Stimulated activated naive CD8-positive, alpha-beta T cell treated with anti-CD3 and anti-CD28 coated beads, Interleukin-15, amount 100 ng/mL, for 72 hours (primary cell): ENCODE data around the gene MSN.
"Not testable (repeated sequence)": the region's sequence is repeated elsewhere in the genome, so short reads cannot be mapped to it uniquely, and the experiment has no call there.

Experiments used
- ATAC-seq: fragments of 150-1000 bp; cut with Tn5 transposase; 2 replicates; pipeline ENCODE4 v1.10.0; 2021; ENCODE audit warnings: mild to moderate bottlenecking, moderate library complexity
- DNase-seq, 2 donors: peaks; one replicate each; pipeline ENCODE4 v3.0.0; 2021 to 2022
- H3K27ac Mint-ChIP-seq, 2 donors: one replicate each; pipeline ENCODE4 v1.8.0; 2022; ENCODE audit warnings: mild to moderate bottlenecking in 2 of 2, mixed read lengths in 2 of 2, moderate library complexity in 2 of 2
- H3K27me3 Mint-ChIP-seq: one replicate; pipeline ENCODE4 v1.8.0; 2022; ENCODE audit warnings: mixed read lengths
- H3K4me1 Mint-ChIP-seq: one replicate; pipeline ENCODE4 v1.8.0; 2022; ENCODE audit warnings: mild to moderate bottlenecking, mixed read lengths
- H3K4me3 Mint-ChIP-seq, 2 donors: one replicate each; pipeline ENCODE4 v1.8.0; 2022; ENCODE audit warnings: mild to moderate bottlenecking in 2 of 2, mixed read lengths in 2 of 2, moderate library complexity in 1 of 2
- H3K9me3 Mint-ChIP-seq, 2 donors: one replicate each; pipeline ENCODE4 v1.8.0; 2022; ENCODE audit warnings: mixed read lengths in 2 of 2

Gene MSN

GRCh38 chrX:65726715-65727114 is 59.3 kb downstream of the MSN start:
- peaks cover 74% of the 10 kb centered on the region for H3K4me1 Mint-ChIP-seq
- DNase-seq (no peak), ATAC-seq (no peak)
- H3K27ac Mint-ChIP-seq, result peak overlapping the region; percentile 26 to 81
- no peaks in the 10 kb centered on the region for H3K9me3 Mint-ChIP-seq
- no peaks in the 10 kb centered on the region for H3K27me3 Mint-ChIP-seq
- H3K4me3 Mint-ChIP-seq, result no peak overlapping the region

GRCh38 chrX:65731684-65732289 is 64.3 kb downstream of the MSN start:
- no peaks in the 10 kb centered on the region for H3K9me3 Mint-ChIP-seq
- peaks cover 37% of the 10 kb centered on the region for H3K4me1 Mint-ChIP-seq
- no peaks in the 10 kb centered on the region for H3K27me3 Mint-ChIP-seq
- DNase-seq (no peak), ATAC-seq (peak; percentile 77)
- H3K4me3 Mint-ChIP-seq, result no peak overlapping the region
- H3K27ac Mint-ChIP-seq, result peak overlapping the region; percentile 48 to 75

DNA sequence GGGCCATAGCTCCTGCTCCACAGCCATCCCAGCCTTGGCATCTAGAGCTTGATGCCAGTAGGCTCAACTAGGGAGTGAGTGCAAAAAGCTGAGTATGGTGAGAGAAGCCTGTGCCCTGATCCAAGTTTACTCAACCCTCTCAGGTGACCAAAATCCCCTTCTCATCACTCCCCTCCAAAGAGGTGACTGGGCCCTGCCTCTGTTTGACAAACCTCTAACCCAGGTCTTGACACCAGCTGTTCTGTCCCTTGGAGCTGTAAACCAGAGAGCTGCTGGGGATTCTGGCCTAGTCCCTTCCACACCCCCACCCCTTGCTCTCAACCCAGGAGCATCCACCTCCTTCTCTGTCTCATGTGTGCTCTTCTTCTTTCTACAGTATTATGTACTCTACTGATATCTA is 73.5 kb downstream of the MSN start:
- H3K27ac Mint-ChIP-seq, result no peak overlapping the region
- peaks cover 65% of the 10 kb centered on the region for H3K4me1 Mint-ChIP-seq
- ATAC-seq (peak; percentile 58), DNase-seq (no peak)
- H3K4me3 Mint-ChIP-seq, result peak overlapping the region in 1 of 2 donors; percentile 15
- H3K27me3 Mint-ChIP-seq, result no peaks in the 10 kb centered on the region
- no peaks in the 10 kb centered on the region for H3K9me3 Mint-ChIP-seq

DNA sequence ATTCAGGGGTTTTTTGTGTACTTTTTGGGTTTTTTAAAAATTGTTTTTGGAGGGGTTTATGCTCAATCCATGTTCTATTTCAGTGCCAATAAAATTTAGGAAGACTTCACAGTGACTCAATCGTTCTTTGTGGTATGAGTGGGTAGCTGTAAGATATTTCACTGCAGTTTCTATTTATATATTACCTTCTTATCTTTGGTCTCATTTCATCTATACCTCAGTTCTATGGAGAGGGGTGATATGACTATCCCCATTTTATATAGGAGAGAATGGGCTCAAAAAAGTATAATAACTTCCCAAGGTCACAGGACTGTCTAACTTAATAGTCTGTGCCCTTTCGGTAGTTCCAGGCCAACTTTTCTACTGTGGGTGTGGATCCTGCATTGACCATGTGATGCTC is 74.4 kb downstream of the MSN start:
- Mint-ChIP-seq H3K9me3 (no peaks in the 10 kb centered on the region), H3K27me3 (no peaks in the 10 kb centered on the region), H3K4me3 (no peak overlapping the region), H3K27ac (no peak overlapping the region), H3K4me1 (peaks cover 72% of the 10 kb centered on the region)
- ATAC-seq (peak; percentile 61), DNase-seq (no peak)

DNA sequence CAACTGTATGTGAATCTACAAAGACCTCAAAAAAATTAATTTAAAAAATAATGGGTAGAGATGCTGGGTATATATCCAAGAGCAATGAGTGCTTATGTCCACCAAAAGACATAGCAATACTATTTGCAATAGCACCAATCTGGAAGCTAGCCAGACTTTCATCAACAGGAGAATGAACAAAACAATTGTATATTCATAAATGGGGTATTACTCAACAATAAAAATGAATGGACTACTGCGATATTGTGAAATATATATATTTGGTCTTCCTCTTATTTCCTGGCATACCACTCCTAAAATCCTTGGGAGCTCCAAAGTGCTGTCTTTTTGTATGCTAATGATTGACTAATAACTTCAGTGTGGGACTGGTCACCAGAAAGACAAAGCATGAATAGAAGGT is 77.5 kb downstream of the MSN start:
- Mint-ChIP-seq H3K9me3 (no peaks in the 10 kb centered on the region), H3K4me3 (no peak overlapping the region), H3K27me3 (no peaks in the 10 kb centered on the region), H3K27ac (no peak overlapping the region), H3K4me1 (peaks cover 72% of the 10 kb centered on the region)
- DNase-seq (no peak), ATAC-seq (no peak)

GRCh38 chrX:65745427-65745826 is 78.0 kb downstream of the MSN start:
- no peaks in the 10 kb centered on the region for H3K27me3 Mint-ChIP-seq
- no peak overlapping the region for H3K27ac Mint-ChIP-seq

DNA sequence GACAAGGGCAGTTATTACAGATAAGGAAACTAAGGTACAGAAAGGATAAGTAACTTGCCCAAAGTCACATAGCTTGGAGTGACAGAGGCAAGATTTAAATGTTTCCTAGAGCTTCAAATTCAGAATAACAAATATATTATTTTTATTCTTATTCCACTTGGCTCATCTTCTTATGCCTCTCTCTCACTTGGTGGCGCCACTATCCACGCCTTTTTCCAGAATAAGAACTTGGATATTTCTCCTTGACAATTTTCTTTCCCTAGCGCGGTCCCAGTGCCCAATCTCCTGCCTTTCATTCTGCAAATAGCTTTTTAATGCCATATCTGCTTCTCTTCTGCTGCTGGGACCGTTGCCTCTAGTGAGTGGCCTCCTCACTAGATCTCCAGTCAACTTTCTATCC is 78.5 kb downstream of the MSN start:
- no peak for ATAC-seq
- Mint-ChIP-seq H3K9me3 (no peaks in the 10 kb centered on the region), H3K27ac (no peak overlapping the region)

More at GRCh38 chrX:65745427-65745826, 78.0 kb downstream of the MSN start:
- no peak overlapping the region for H3K4me3 Mint-ChIP-seq
- peaks cover 69% of the 10 kb centered on the region for H3K4me1 Mint-ChIP-seq
- H3K9me3 Mint-ChIP-seq, result no peaks in the 10 kb centered on the region
- DNase-seq (no peak), ATAC-seq (no peak)

GRCh38 chrX:65750674-65751469 is 83.4 kb downstream of the MSN start:
- Mint-ChIP-seq H3K9me3 (no peaks in the 10 kb centered on the region), H3K4me1 (peaks cover 72% of the 10 kb centered on the region), H3K27ac (peak overlapping the region in 1 of 2 donors; percentile 78), H3K4me3 (peak overlapping the region; percentile 29 to 49), H3K27me3 (no peaks in the 10 kb centered on the region)
- DNase-seq (peak; percentile 16 to 52), ATAC-seq (peak; percentile 92)

More for the DNA sequence above, 78.5 kb downstream of the MSN start:
- Mint-ChIP-seq H3K27me3 (no peaks in the 10 kb centered on the region), H3K4me1 (peaks cover 69% of the 10 kb centered on the region), H3K4me3 (no peak overlapping the region)
- no peak for DNase-seq

GRCh38 chrX:65751519-65751918 is 84.1 kb downstream of the MSN start:
- Mint-ChIP-seq H3K9me3 (no peaks in the 10 kb centered on the region), H3K27ac (peak overlapping the region in 1 of 2 donors; percentile 78), H3K27me3 (no peaks in the 10 kb centered on the region), H3K4me1 (peaks cover 70% of the 10 kb centered on the region), H3K4me3 (peak overlapping the region; percentile 57 to 62)
- ATAC-seq, result no peak
- no peak for DNase-seq

DNA sequence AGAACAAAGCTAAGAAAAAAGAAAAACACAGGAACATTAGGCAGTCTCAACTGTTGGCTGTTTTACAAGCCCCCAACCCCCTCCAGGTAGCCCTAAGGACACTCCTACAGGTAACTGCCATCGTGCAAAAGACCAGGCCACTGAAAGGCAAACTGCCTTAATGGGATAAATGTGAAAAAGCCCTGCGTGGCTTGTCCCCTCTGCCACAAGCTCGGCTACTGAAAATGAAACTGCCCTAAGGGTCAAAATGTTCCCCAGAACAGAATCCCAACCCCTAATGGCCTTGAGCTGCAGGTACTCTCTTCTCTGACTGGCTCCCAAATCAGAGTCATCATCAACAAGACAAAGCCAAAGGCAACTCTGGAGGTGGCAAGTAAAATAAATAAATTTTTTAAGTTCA is 84.8 kb downstream of the MSN start:
- no peak for DNase-seq
- no peaks in the 10 kb centered on the region for H3K9me3 Mint-ChIP-seq
- ATAC-seq, result no peak
- no peaks in the 10 kb centered on the region for H3K27me3 Mint-ChIP-seq
- no peak overlapping the region for H3K27ac Mint-ChIP-seq
- peaks cover 70% of the 10 kb centered on the region for H3K4me1 Mint-ChIP-seq
- no peak overlapping the region for H3K4me3 Mint-ChIP-seq

- Mint-ChIP-seq H3K27ac (no peak overlapping the region), H3K4me1 (peaks cover 59% of the 10 kb centered on the region), H3K4me3 (peak overlapping the region; percentile 41 to 50), H3K9me3 (peaks cover 0 to 2% of the 10 kb centered on the region in 2 donors), H3K27me3 (no peaks in the 10 kb centered on the region)
- no peak for ATAC-seq
- no peak for DNase-seq
Measured at GRCh38 chrX:65755786-65756185, 88.3 kb downstream of the MSN start.

- DNase-seq, result no peak
- no peak for ATAC-seq
- Mint-ChIP-seq H3K9me3 (peaks cover 11 to 19% of the 10 kb centered on the region in 2 donors), H3K27me3 (no peaks in the 10 kb centered on the region), H3K4me1 (peaks cover 48% of the 10 kb centered on the region), H3K27ac (no peak overlapping the region), H3K4me3 (no peak overlapping the region)
Measured at GRCh38 chrX:65757943-65758342, 90.5 kb downstream of the MSN start.

GRCh38 chrX:65758505-65758904 is 91.1 kb downstream of the MSN start:
- Mint-ChIP-seq H3K4me3 (no peak overlapping the region), H3K4me1 (peaks cover 51% of the 10 kb centered on the region), H3K27me3 (no peaks in the 10 kb centered on the region), H3K9me3 (peaks cover 15 to 25% of the 10 kb centered on the region in 2 donors), H3K27ac (no peak overlapping the region)
- DNase-seq (peak in 1 of 2 donors; percentile 22), ATAC-seq (peak; percentile 79)

DNA sequence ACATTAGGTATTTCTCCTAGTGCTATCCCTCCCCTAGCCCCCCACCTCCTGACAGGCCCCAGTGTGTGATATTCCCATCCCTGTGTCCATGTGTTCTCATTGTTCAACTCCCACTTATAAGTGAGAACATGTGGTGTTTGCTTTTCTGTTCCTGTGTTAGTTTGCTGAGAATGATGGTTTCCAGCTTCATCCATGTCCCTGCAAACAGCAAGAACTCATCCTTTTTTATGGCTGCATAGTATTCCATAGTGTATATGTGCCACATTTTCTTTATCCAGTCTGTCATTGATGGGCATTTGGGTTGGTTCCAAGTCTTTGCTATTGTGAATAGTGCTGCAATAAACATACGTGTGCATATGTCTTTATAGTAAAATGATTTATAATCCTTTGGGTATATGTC is 92.1 kb downstream of the MSN start:
- peaks cover 53% of the 10 kb centered on the region for H3K4me1 Mint-ChIP-seq
- H3K9me3 Mint-ChIP-seq, result peaks cover 15 to 25% of the 10 kb centered on the region in 2 donors
- H3K4me3 Mint-ChIP-seq, H3K27me3 Mint-ChIP-seq, ATAC-seq, DNase-seq, H3K27ac Mint-ChIP-seq: not testable (repeated sequence)

DNA sequence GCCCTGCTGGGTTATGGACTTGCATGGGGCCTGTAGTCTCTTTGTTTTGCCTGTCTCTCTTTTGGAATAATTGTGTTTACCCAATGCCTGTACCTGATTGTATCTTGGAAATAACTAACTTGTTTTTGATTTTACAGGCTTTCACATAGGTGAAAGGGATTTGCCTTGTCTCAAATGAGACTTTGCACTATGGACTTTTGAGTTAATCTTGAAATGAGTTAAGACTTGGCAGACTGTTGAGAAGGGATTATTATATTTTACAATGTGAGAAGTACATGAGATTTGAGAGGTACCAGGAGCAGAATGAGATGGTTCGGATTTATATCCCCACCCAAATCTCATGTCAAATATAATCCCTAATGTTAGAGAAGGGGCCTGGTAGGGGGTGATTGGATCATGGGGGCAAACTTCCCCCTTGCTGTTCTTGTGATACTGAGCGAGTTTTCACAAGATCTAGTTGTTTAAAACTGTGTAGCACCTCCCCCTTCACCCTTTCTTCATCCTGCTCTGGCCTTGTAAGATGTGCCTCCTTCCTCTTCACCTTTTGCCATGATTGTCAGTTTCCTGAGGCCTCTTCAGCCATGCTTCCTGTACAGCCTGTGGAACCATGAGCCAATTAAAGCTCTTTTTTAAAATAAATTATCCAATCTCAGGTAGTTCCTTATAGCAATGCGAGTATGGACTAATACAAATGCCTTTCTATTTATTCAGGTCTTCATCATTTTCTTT is 102.3 kb downstream of the MSN start:
- H3K27me3 Mint-ChIP-seq, result no peaks in the 10 kb centered on the region
- no peak for DNase-seq
- no peak for ATAC-seq
- H3K27ac Mint-ChIP-seq, result no peak overlapping the region
- H3K9me3 Mint-ChIP-seq, result no peaks in the 10 kb centered on the region
- H3K4me1 Mint-ChIP-seq, result peaks cover 7% of the 10 kb centered on the region
- no peak overlapping the region for H3K4me3 Mint-ChIP-seq

GRCh38 chrX:65772842-65773241 is 105.4 kb downstream of the MSN start:
- no peak for DNase-seq
- Mint-ChIP-seq H3K9me3 (no peaks in the 10 kb centered on the region), H3K4me1 (peaks cover 7% of the 10 kb centered on the region), H3K27ac (no peak overlapping the region), H3K27me3 (no peaks in the 10 kb centered on the region), H3K4me3 (no peak overlapping the region)
- ATAC-seq, result no peak
